Effector memory CD8-positive, alpha-beta T cell (primary cell): ENCODE results near the gene FAM13C.
A peak's percentile ranks its signal among the peaks of the same experiment; 100 is the strongest.
"Not testable (repeated sequence)": the region's sequence is repeated elsewhere in the genome, so short reads cannot be mapped to it uniquely, and the experiment has no call there.

Source experiments
- ATAC-seq: fragments of 150-1000 bp; cut with Tn5 transposase; replicated peaks from 2 replicates; pipeline ENCODE4 v1.10.0; 2021; ENCODE audit warnings: mild to moderate bottlenecking, moderate library complexity
- DNase-seq, 3 experiments: peaks; one replicate each; pipeline ENCODE4 v3.0.0; 2021
- H3K27ac Mint-ChIP-seq, 2 donors: one replicate each; pipeline ENCODE4 v1.8.0; 2022; ENCODE audit warnings: mild to moderate bottlenecking in 2 of 2, mixed read lengths in 2 of 2, moderate library complexity in 2 of 2
- H3K27me3 Mint-ChIP-seq, 2 donors: one replicate each; pipeline ENCODE4 v1.8.0; 2022; ENCODE audit warnings: mixed read lengths in 2 of 2
- H3K36me3 Mint-ChIP-seq: one replicate; pipeline ENCODE4 v1.8.0; 2022; ENCODE audit warnings: mild to moderate bottlenecking, moderate library complexity, mixed read lengths; ENCODE audit not compliant: insufficient read depth
- H3K4me1 Mint-ChIP-seq, 2 donors: one replicate each; pipeline ENCODE4 v1.8.0; 2022; ENCODE audit warnings: low read depth in 2 of 2, mixed read lengths in 2 of 2
- H3K4me3 Mint-ChIP-seq, 2 donors: one replicate each; pipeline ENCODE4 v1.8.0; 2022; ENCODE audit warnings: mild to moderate bottlenecking in 2 of 2, mixed read lengths in 2 of 2, moderate library complexity in 2 of 2
- H3K9me3 Mint-ChIP-seq, 2 donors: one replicate each; pipeline ENCODE4 v1.8.0; 2022; ENCODE audit warnings: mixed read lengths in 2 of 2
- total RNA-seq, 9 experiments: gene quantifications; one replicate each; lab custom pipeline; 2026; lab: John Stamatoyannopoulos, UW

The FAM13C gene
- total RNA-seq, result 0 to 0.24 (median 0) reads per million in 9 experiments

GRCh38 chr10:59362144-59362958, at the start of gene FAM13C:
FAM13C (minus strand) TSS chr10:59362549; CDS start chr10:59362460, 89 bp downstream.
- H3K27ac Mint-ChIP-seq, result no peak within 1 kb of the TSS
- DNase-seq, result no peak
- H3K27me3 Mint-ChIP-seq, result peaks cover 0 to 27% of the 10 kb centered on the region in 2 donors
- H3K9me3 Mint-ChIP-seq, result peaks cover 0 to 1% of the 10 kb centered on the region in 2 donors
- ATAC-seq, result no peak
- H3K4me1 Mint-ChIP-seq, result peaks cover 3 to 5% of the 10 kb centered on the region in 2 donors
- H3K4me3 Mint-ChIP-seq, result peak within 1 kb of the TSS; percentile 46 to 50
- H3K36me3 Mint-ChIP-seq, result no peaks in the 10 kb centered on the region

- H3K36me3 Mint-ChIP-seq, result no peaks in the 10 kb centered on the region
- peaks cover 3 to 4% of the 10 kb centered on the region in 2 donors for H3K9me3 Mint-ChIP-seq
- ATAC-seq (no peak), DNase-seq (no peak)
- H3K27me3 Mint-ChIP-seq, result no peaks in the 10 kb centered on the region
- no peak overlapping the region for H3K4me3 Mint-ChIP-seq
- H3K27ac Mint-ChIP-seq, result no peak overlapping the region
- no peaks in the 10 kb centered on the region for H3K4me1 Mint-ChIP-seq
These were observed 42.9 kb upstream of the FAM13C start for GRCh38 chr10:59405235-59405634.

DNA sequence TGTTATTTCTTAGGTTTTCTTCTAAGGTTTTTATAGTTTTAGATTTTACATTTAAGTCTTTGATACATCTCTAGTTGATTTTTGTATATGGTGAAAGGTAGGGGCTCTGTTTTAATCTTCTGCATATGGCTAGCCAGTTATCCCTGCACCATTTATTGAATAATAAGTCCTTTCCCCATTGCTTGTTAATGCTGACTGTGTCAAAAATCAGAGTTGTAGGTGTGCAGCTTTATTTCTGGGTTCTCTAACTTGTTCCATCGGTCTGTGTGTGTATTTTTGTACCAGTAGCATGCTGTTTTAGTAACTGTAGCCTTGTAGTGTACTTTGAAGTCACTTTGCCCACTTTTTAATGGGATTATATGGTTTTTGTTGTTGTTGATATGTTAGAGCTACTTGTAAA, 37.9 kb upstream of the FAM13C start:
- Mint-ChIP-seq H3K36me3 (no peaks in the 10 kb centered on the region), H3K9me3 (peaks cover 2 to 14% of the 10 kb centered on the region in 2 donors), H3K4me3 (no peak overlapping the region), H3K27me3 (no peaks in the 10 kb centered on the region), H3K4me1 (no peaks in the 10 kb centered on the region), H3K27ac (no peak overlapping the region)
- DNase-seq (no peak), ATAC-seq (no peak)

DNA sequence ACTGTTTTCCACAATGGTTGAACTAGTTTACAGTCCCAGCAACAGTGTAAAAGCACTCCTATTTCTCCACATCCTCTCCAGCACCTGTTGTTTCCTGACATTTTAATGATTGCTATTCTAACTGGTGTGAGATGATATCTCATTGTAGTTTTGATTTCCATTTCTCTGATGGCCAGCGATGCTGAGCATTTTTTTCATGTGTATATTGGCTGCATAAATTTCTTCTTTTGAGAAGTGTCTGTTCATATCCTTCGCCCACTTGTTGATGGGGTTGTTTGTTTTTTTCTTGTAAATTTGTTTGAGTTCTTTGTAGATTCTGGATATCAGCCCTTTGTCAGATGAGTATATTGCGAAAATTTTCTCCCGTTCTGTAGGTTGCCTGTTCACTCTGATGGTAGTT, 37.0 kb upstream of the FAM13C start:
- not testable (repeated sequence) for ATAC-seq, H3K4me1 Mint-ChIP-seq, DNase-seq, H3K27me3 Mint-ChIP-seq, H3K27ac Mint-ChIP-seq, H3K4me3 Mint-ChIP-seq, H3K36me3 Mint-ChIP-seq
- peaks cover 2 to 14% of the 10 kb centered on the region in 2 donors for H3K9me3 Mint-ChIP-seq

DNA sequence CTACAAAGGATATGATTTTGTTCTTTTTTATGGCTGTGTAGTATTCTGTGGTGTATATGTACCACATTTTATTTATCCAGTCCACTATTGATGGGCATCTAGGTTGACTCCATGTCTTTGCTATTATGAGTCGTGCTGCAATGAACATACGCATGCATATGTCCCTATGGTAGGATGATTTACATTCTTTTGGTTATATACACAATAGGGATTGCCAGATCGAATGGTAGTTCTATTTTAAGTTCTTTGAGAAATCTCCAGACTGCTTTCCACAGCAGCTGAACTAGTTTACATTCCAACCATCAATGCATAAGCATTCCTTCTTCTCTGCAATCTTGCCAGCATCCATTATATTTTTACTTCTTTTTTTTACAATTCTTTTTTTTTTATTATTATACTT, 35.6 kb upstream of the FAM13C start:
- no peaks in the 10 kb centered on the region for H3K27me3 Mint-ChIP-seq
- no peak overlapping the region for H3K27ac Mint-ChIP-seq
- no peak overlapping the region for H3K4me3 Mint-ChIP-seq
- H3K36me3 Mint-ChIP-seq, result no peaks in the 10 kb centered on the region
- DNase-seq (no peak), ATAC-seq (no peak)
- peaks cover 2 to 14% of the 10 kb centered on the region in 2 donors for H3K9me3 Mint-ChIP-seq
- no peaks in the 10 kb centered on the region for H3K4me1 Mint-ChIP-seq

- H3K27me3 Mint-ChIP-seq, result no peaks in the 10 kb centered on the region
- DNase-seq (no peak), ATAC-seq (no peak)
- H3K9me3 Mint-ChIP-seq, result peaks cover 2 to 14% of the 10 kb centered on the region in 2 donors
- H3K4me3 Mint-ChIP-seq, result no peak overlapping the region
- H3K36me3 Mint-ChIP-seq, result no peaks in the 10 kb centered on the region
- no peaks in the 10 kb centered on the region for H3K4me1 Mint-ChIP-seq
- no peak overlapping the region for H3K27ac Mint-ChIP-seq
These were observed 33.6 kb upstream of the FAM13C start for GRCh38 chr10:59395984-59396383.

- ATAC-seq (no peak), DNase-seq (no peak)
- no peak overlapping the region for H3K4me3 Mint-ChIP-seq
- no peaks in the 10 kb centered on the region for H3K36me3 Mint-ChIP-seq
- H3K27ac Mint-ChIP-seq, result no peak overlapping the region
- no peaks in the 10 kb centered on the region for H3K27me3 Mint-ChIP-seq
- no peaks in the 10 kb centered on the region for H3K4me1 Mint-ChIP-seq
- H3K9me3 Mint-ChIP-seq, result no peaks in the 10 kb centered on the region
These were observed 31.0 kb upstream of the FAM13C start for GRCh38 chr10:59393349-59393748.

DNA sequence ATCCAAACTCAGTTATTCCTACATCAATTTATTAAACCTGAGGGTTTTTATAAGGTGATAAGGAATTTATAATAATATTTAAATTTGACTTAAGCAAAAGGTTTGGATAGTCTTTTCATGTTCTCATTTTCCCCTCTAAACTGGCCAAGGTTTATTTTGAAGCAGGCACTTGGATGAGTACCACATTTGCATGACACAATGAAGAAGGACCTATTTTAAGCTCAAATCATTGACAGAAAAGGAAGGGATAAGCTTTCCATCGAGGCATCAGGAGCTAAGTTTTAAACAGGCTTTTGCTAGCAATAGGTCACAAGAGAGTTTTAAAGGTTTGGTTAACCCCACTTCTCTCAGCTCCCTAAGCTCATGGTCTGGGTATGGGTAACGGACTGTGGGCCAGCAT, 28.7 kb upstream of the FAM13C start:
- DNase-seq, result no peak
- Mint-ChIP-seq H3K27me3 (no peaks in the 10 kb centered on the region), H3K9me3 (no peaks in the 10 kb centered on the region), H3K27ac (no peak overlapping the region), H3K4me3 (no peak overlapping the region), H3K4me1 (no peaks in the 10 kb centered on the region), H3K36me3 (no peaks in the 10 kb centered on the region)
- ATAC-seq, result no peak

DNA sequence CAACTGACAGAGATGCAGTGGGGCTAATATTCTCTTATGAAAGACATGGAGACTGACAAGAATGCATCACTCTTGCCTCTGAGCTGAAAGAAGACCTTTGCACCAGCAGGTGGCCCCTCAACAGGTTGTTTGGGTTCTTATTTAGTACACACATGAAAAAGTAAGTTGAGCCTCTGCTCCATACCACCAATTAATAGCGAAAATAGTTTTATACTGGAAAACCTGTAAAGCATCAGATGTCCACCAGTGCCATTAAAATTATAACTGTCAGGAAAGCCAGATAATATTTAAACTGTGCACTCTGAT, 26.3 kb upstream of the FAM13C start:
- DNase-seq (no peak), ATAC-seq (no peak)
- H3K9me3 Mint-ChIP-seq, result peaks cover 0 to 5% of the 10 kb centered on the region in 2 donors
- no peaks in the 10 kb centered on the region for H3K4me1 Mint-ChIP-seq
- no peak overlapping the region for H3K27ac Mint-ChIP-seq
- H3K27me3 Mint-ChIP-seq, result no peaks in the 10 kb centered on the region
- H3K4me3 Mint-ChIP-seq, result no peak overlapping the region
- no peaks in the 10 kb centered on the region for H3K36me3 Mint-ChIP-seq

DNA sequence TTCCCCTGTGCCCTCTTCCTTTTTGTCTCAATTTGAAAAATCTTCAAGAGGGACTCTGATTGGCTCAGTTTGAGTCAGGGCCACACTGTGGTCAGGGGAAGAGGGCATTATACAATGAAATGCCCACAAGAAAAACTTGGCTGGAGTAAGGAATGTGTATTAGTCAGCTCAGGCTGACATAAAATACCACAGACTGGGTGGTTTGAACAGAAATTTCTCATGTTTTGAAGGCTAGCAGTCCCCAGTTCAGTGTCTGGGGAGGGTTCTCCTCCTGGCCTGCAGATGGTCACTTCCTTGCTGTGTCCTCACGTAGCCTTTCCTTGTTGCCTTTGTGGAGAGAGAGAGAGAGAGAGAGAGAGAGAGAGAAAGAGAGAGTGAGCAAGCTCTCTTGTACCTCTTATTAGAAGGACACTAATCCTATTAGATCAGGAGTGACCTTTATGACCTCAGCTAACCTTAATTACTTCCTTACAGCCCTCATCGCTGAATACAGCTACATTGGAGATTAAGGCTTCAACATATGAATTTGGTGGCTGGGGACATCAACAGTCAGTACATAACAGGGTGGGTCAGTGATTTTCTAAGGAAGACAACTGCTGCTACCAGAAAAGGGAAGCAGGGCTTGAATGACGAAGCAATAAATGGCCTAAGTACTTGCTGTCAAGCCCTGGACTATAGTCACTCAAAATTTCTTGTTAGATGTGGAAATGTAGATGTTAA, 25.8 kb upstream of the FAM13C start:
- no peak for DNase-seq
- Mint-ChIP-seq H3K36me3 (no peaks in the 10 kb centered on the region), H3K4me1 (no peaks in the 10 kb centered on the region), H3K27ac (no peak overlapping the region), H3K4me3 (no peak overlapping the region), H3K27me3 (no peaks in the 10 kb centered on the region), H3K9me3 (peaks cover 0 to 5% of the 10 kb centered on the region in 2 donors)
- no peak for ATAC-seq

GRCh38 chr10:59384761-59385160, 22.4 kb upstream of the FAM13C start:
- H3K4me3 Mint-ChIP-seq, result no peak overlapping the region
- no peak for ATAC-seq
- no peak overlapping the region for H3K27ac Mint-ChIP-seq
- H3K27me3 Mint-ChIP-seq, result no peaks in the 10 kb centered on the region
- H3K4me1 Mint-ChIP-seq, result no peaks in the 10 kb centered on the region
- H3K9me3 Mint-ChIP-seq, result peaks cover 0 to 5% of the 10 kb centered on the region in 2 donors
- H3K36me3 Mint-ChIP-seq, result no peaks in the 10 kb centered on the region
- no peak for DNase-seq

DNA sequence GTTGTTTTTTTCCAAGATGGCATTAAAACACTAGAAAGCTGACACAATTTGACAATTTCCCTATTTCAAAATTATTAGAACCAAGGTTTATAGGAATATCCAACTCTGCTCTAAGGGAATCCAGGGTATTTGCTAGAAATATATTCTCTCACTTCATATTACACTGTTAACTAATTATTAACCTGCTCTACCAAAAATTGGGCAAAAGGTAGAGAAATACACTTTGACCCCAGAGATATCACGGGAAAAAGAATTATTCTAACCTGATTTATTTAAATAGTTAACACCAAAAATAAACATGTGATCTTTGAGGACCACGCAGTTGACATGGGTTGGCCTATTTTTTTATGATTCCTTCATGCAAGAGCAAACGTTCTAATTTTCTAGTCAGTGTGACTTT, 21.6 kb upstream of the FAM13C start:
- Mint-ChIP-seq H3K9me3 (peaks cover 0 to 5% of the 10 kb centered on the region in 2 donors), H3K4me3 (no peak overlapping the region), H3K27me3 (no peaks in the 10 kb centered on the region), H3K27ac (no peak overlapping the region), H3K36me3 (no peaks in the 10 kb centered on the region), H3K4me1 (no peaks in the 10 kb centered on the region)
- ATAC-seq (no peak), DNase-seq (no peak)

- peaks cover 0 to 5% of the 10 kb centered on the region in 2 donors for H3K9me3 Mint-ChIP-seq
- no peak for ATAC-seq
- H3K36me3 Mint-ChIP-seq, result no peaks in the 10 kb centered on the region
- H3K4me1 Mint-ChIP-seq, result no peaks in the 10 kb centered on the region
- no peak overlapping the region for H3K4me3 Mint-ChIP-seq
- H3K27ac Mint-ChIP-seq, result no peak overlapping the region
- no peaks in the 10 kb centered on the region for H3K27me3 Mint-ChIP-seq
- no peak for DNase-seq
These were observed 21.1 kb upstream of the FAM13C start for GRCh38 chr10:59383436-59383835.

DNA sequence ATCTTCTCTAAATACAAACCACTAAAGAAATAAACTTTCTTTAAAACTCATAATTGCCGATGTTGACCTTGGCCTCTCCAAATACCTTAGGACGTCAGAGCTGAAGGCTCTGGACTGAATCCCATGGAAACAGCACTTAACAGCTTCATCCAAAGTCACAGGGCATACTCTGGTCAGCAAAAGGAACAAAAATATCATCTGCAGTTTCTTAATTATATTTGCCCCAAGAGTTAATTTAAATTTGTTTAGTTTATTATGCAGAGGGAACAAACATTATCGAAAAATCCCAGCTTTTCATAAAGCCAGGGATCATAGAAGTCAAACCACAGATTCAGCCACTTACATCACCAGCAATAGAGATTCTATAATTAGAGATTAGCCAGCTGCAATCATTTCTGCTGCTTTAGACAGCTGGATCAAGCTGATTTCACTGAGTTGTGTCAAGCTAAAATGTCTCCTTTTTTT, 20.5 kb upstream of the FAM13C start:
- H3K9me3 Mint-ChIP-seq, result peaks cover 0 to 5% of the 10 kb centered on the region in 2 donors
- no peak for DNase-seq
- H3K4me1 Mint-ChIP-seq, result no peaks in the 10 kb centered on the region
- H3K36me3 Mint-ChIP-seq, result no peaks in the 10 kb centered on the region
- H3K4me3 Mint-ChIP-seq, result no peak overlapping the region
- no peak overlapping the region for H3K27ac Mint-ChIP-seq
- no peak for ATAC-seq
- H3K27me3 Mint-ChIP-seq, result no peaks in the 10 kb centered on the region
